AG10803 (cell line): ENCODE data around the gene ABCF2.

Experiments
- DNase-seq: peaks from one replicate; pipeline ENCODE4 v3.0.0; 2010; ENCODE audit warnings: low read depth
- H3K4me3 ChIP-seq: 2 replicates; pipeline ENCODE4 v1.5.1; 2011; ENCODE audit warnings: mild to moderate bottlenecking, low read length, control low read depth
- TF ChIP-seq, protein P1 (sequence below): conservative IDR thresholded peaks from 2 replicates; pipeline ENCODE4 v1.5.1; 2011; ENCODE audit warnings: mild to moderate bottlenecking, low read length, control low read depth, inconsistent platforms

ABCF2 gene

GRCh38 chr7:151207315-151207714, 19.7 kb downstream of the ABCF2 start:
- DNase-seq: no peak
- TF ChIP-seq, protein P1, sequence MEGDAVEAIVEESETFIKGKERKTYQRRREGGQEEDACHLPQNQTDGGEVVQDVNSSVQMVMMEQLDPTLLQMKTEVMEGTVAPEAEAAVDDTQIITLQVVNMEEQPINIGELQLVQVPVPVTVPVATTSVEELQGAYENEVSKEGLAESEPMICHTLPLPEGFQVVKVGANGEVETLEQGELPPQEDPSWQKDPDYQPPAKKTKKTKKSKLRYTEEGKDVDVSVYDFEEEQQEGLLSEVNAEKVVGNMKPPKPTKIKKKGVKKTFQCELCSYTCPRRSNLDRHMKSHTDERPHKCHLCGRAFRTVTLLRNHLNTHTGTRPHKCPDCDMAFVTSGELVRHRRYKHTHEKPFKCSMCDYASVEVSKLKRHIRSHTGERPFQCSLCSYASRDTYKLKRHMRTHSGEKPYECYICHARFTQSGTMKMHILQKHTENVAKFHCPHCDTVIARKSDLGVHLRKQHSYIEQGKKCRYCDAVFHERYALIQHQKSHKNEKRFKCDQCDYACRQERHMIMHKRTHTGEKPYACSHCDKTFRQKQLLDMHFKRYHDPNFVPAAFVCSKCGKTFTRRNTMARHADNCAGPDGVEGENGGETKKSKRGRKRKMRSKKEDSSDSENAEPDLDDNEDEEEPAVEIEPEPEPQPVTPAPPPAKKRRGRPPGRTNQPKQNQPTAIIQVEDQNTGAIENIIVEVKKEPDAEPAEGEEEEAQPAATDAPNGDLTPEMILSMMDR: no peak
- no peak overlapping the region for H3K4me3 ChIP-seq

GRCh38 chr7:151206914-151207313, 20.1 kb downstream of the ABCF2 start:
- TF ChIP-seq, protein P1: no peak
- DNase-seq: no peak
- no peak overlapping the region for H3K4me3 ChIP-seq

GRCh38 chr7:151205730-151206129, 21.3 kb downstream of the ABCF2 start:
- H3K4me3 ChIP-seq: no peak overlapping the region
- TF ChIP-seq, protein P1: no peak
- no peak for DNase-seq

DNA sequence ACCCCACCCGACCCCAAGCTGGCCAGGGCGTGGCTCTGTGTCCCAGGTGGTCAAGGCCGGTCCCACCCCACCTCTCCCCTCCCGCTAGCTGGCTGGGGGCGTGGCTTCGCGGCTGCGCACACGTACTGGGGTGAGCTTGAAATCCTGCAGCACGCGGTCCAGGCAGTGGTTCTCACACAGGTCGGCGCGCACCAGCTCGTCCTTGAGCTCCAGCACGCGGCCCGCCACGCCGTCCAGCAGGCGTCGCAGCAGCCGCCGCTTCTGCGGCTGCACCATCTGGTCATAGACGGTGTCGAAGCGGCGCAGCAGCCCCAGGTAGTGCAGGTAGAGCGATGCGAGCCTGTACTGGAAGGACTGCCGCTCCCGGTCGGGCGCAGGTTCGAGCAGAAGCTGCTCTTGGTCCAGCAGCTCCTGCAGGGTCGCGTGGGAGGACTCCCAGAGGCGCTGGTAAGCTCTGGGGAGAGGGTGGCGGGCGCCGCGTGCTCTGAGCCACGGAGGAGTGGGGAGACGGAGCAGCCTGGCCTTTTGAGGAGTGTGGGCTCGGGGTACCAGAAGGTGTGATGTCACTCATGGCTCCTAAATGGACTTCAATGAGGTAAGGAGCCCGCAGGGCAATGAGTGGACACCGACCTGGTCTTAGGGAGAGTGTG, 22.5 kb downstream of the ABCF2 start:
- TF ChIP-seq, protein P1: no peak
- DNase-seq: no peak

DNA sequence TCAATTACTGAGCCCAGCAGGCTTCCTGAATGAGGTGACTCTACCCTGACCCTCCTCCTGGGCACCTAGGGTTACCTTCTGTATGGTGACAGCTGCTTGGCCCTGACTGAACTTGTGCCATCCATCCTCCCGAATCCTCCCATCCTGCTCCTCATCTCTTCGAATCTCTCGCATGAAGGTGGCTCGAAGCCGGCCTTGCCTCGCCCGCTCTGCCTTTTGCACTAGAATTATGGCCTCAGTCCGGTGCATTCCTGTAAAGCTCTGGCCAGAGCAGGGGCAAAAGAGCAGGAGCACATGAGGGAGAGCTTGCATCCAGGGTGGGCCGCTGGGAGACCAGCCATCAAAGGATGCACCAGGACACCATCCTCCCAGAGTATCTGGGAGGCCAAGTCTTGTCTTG, 24.2 kb downstream of the ABCF2 start:
- TF ChIP-seq, protein P1: no peak
- no peak overlapping the region for H3K4me3 ChIP-seq
- DNase-seq: no peak

More for the DNA sequence above, 22.5 kb downstream of the ABCF2 start:
- H3K4me3 ChIP-seq: no peak overlapping the region

GRCh38 chr7:151201751-151202150, 25.3 kb downstream of the ABCF2 start:
- DNase-seq: no peak
- no peak overlapping the region for H3K4me3 ChIP-seq
- TF ChIP-seq, protein P1: no peak

- no peak overlapping the region for H3K4me3 ChIP-seq
- TF ChIP-seq, protein P1: no peak
- no peak for DNase-seq
These were observed 25.7 kb downstream of the ABCF2 start for GRCh38 chr7:151201344-151201743.
